HG02884 (cell line): ENCODE measurements around the gene CASZ1.

Experiments
- ATAC-seq: cut with Tn5 transposase; IDR thresholded peaks from one replicate; pipeline ENCODE4 v1.9.1; 2021; ENCODE audit warnings: mild to moderate bottlenecking, moderate library complexity; ENCODE audit not compliant: unreplicated experiment

The CASZ1 gene

GRCh38 chr1:10592373-10592772 lies 204.1 kb downstream of the CASZ1 start:
- ATAC-seq = no peak

DNA sequence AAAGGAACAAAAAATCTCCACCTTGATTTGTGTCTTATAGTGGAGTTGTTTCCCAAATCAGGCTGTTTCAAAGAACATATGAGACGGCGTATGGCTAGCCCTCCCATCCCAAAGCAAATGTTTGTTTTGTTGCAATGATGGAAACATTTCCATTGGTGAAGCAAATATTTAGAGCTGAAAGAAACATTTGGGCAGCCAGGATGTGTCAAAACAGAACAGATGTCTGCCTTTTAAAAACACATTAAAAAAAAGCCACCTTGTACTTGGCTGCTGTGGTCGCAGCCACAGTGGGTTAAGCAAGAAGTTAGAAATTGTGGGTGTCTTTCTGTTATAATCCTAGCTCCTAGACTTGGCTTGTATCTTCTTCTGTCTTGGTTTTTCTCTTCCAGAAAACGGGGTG lies 205.4 kb downstream of the CASZ1 start:
- no peak for ATAC-seq

- no peak for ATAC-seq
These were observed 207.4 kb downstream of the CASZ1 start for GRCh38 chr1:10589074-10589473.

GRCh38 chr1:10588640-10589039 lies 207.8 kb downstream of the CASZ1 start:
- ATAC-seq = no peak
